K562 (cell line): ENCODE results near the gene BCO2. TPM values are rescaled to one million over a fixed set of nuclear protein-coding genes. Genes with fewer than 3 reads are reported as not detected.

Experiments
- ATAC-seq: fragments of 200-7000 bp; cut with Tn5 transposase; 3 replicates; pipeline ENCODE4 v1.9.1; 2020; ENCODE audit warnings: moderate library complexity
- BruUV-seq: library from RNA; stranded (reverse); fragments of 400-500 nt; replicated peaks from 2 replicates; lab custom pipeline; 2021; lab: Mats Ljungman, UMichigan
- CTCF ChIA-PET: fragments of 300-600 bp; formaldehyde crosslinking; extraction: SDS; loops from one replicate; lab custom pipeline; 2021; ENCODE audit warnings: low intra/inter-chr PET ratio; lab: Yijun Ruan, JAX
- POLR2A ChIA-PET: fragments of 300-600, 350-650 bp; sonication (Branson Sonifier 250); formaldehyde crosslinking; extraction: SDS; loops from one replicate; lab custom pipeline; 2021; ENCODE audit warnings: antibody characterized with exemption, inconsistent platforms; lab: Yijun Ruan, JAX
- DNase-seq, 4 experiments: peaks; one replicate each; pipeline versions ENCODE4 v3.0.0 to v3.0.0-alpha.2; 2011 to 2018; ENCODE audit warnings: low spot score in 3 of 4, mixed read lengths in 3 of 4; ENCODE audit errors: extremely low read depth in 1 of 4
- FAIRE-seq: peaks from 2 replicates; lab custom pipeline; 2011; peaks lifted over from hg19 to GRCh38; lab: Jason Lieb, UNC
- H2AFZ ChIP-seq: 2 replicates; pipeline ENCODE4 v1.6.0; 2011; ENCODE audit warnings: low read depth, low read length, control low read depth, inconsistent platforms
- H3K27ac ChIP-seq: fragments of 200-600 bp; 3 replicates; pipeline ENCODE4 v1.8.0; 2011; ENCODE audit warnings: low read depth, mild to moderate bottlenecking, control low read depth, inconsistent platforms, low read length, moderate library complexity, mixed read lengths; ENCODE audit errors: extremely low read depth
- H3K27me3 ChIP-seq, 2 experiments: fragments of 300-600 bp in 1 of 2; 2 replicates in 1 of 2; 3 replicates in 1 of 2; pipeline versions ENCODE4 v1.6.0 to v1.8.0; 2011; ENCODE audit warnings: inconsistent platforms in 2 of 2, low read length in 2 of 2, mild to moderate bottlenecking in 1 of 2, mixed read lengths in 1 of 2, moderate library complexity in 1 of 2; ENCODE audit not compliant: control insufficient read depth in 2 of 2, insufficient read depth in 2 of 2
- H3K36me3 ChIP-seq: fragments of 300-600 bp; 3 replicates; pipeline ENCODE4 v1.8.0; 2011; ENCODE audit warnings: mild to moderate bottlenecking, low read length, inconsistent platforms; ENCODE audit not compliant: control insufficient read depth, insufficient read depth
- H3K4me1 ChIP-seq, 2 experiments: fragments of 200-600 bp in 1 of 2; replicated peaks in 1 of 2; 2 replicates in 1 of 2; 3 replicates in 1 of 2; pipeline versions ENCODE4 v1.5.1 to v1.8.0; 2011; ENCODE audit warnings: inconsistent platforms in 2 of 2, low read length in 2 of 2, mild to moderate bottlenecking in 1 of 2, mixed read lengths in 1 of 2, moderate library complexity in 1 of 2; ENCODE audit not compliant: control insufficient read depth in 2 of 2, insufficient read depth in 2 of 2
- H3K4me2 ChIP-seq: 2 replicates; pipeline ENCODE4 v1.6.1; 2011; ENCODE audit warnings: low read length, control low read depth, inconsistent platforms, mixed read lengths; ENCODE audit not compliant: insufficient read depth
- H3K4me3 ChIP-seq: fragments of 200-600 bp; sonication (generic), shearing (Covaris generic); 2 replicates; pipeline ENCODE4 v1.5.1; 2016; ENCODE audit warnings: control low read depth, inconsistent platforms
- H3K79me2 ChIP-seq: fragments of 200-600 bp; 3 replicates; pipeline ENCODE4 v1.8.0; 2011; ENCODE audit warnings: low read length, inconsistent platforms; ENCODE audit not compliant: control insufficient read depth, insufficient read depth
- H3K9ac ChIP-seq, 2 experiments: 2 replicates each; pipeline versions ENCODE4 v1.6.0 to v1.6.1; 2011; ENCODE audit warnings: low read depth in 2 of 2, low read length in 2 of 2, control low read depth in 1 of 2, inconsistent platforms in 1 of 2, mild to moderate bottlenecking in 1 of 2, mixed read lengths in 1 of 2; ENCODE audit not compliant: insufficient read depth in 1 of 2
- H3K9me1 ChIP-seq: one replicate; pipeline ENCODE4 v1.6.0; 2011; ENCODE audit warnings: inconsistent platforms, mild to moderate bottlenecking, low read length, moderate library complexity; ENCODE audit not compliant: control insufficient read depth, insufficient read depth
- H3K9me3 ChIP-seq: replicated peaks from 2 replicates; pipeline ENCODE4 v1.5.1; 2011; ENCODE audit warnings: low read depth, low read length, inconsistent platforms; ENCODE audit not compliant: control insufficient read depth, insufficient read depth
- H4K20me1 ChIP-seq: replicated peaks from 2 replicates; pipeline ENCODE4 v1.6.1; 2011; ENCODE audit warnings: low read length, inconsistent platforms, mixed read lengths; ENCODE audit not compliant: control insufficient read depth, insufficient read depth
- ADNP ChIP-seq: fragments of 200-800 bp; sonication (Bioruptor generic); IDR thresholded peaks from 2 replicates; pipeline ENCODE4 v1.6.1; 2016; ENCODE audit warnings: missing genetic modification characterization, missing compliant biosample characterization
- ATF3 ChIP-seq, 2 experiments: fragments of 450-650 bp in 1 of 2; sonication (generic) in 1 of 2; formaldehyde crosslinking in 1 of 2; IDR thresholded peaks in 1 of 2; conservative IDR thresholded peaks in 1 of 2; 2 replicates each; pipeline versions ENCODE4 v1.6.1 to v1.8.1; 2016 to 2023; ENCODE audit warnings: mild to moderate bottlenecking in 2 of 2, moderate library complexity in 2 of 2, inconsistent platforms in 1 of 2, missing genetic modification reagents in 1 of 2
- C11orf30 ChIP-seq: fragments of 450-650 bp; IDR thresholded peaks from 2 replicates; pipeline ENCODE4 v1.6.1; 2016; ENCODE audit warnings: low read depth, mild to moderate bottlenecking
- CEBPG ChIP-seq, 3 experiments: fragments of 200-800 bp in 1 of 3; sonication (Bioruptor generic) in 1 of 3; sonication (generic) in 1 of 3; formaldehyde crosslinking in 1 of 3; IDR thresholded peaks in 2 of 3; conservative IDR thresholded peaks in 1 of 3; 2 replicates each; pipeline versions ENCODE4 v1.6.1 to v1.8.0; 2016 to 2022; ENCODE audit warnings: missing compliant biosample characterization in 2 of 3, missing genetic modification characterization in 2 of 3, mild to moderate bottlenecking in 1 of 3, missing genetic modification reagents in 1 of 3
- FOSL1 ChIP-seq: fragments of 200-800 bp; sonication (Bioruptor generic); conservative IDR thresholded peaks from 2 replicates; pipeline ENCODE4 v1.6.1; 2016; ENCODE audit warnings: missing genetic modification characterization, missing compliant biosample characterization
- ID3 ChIP-seq, 2 experiments: fragments of 250-450 bp in 1 of 2; fragments of 450-650 bp in 1 of 2; sonication (Bioruptor Pico) in 1 of 2; IDR thresholded peaks; 2 replicates each; pipeline versions ENCODE4 v1.6.1 to v1.8.0; 2016 to 2021; ENCODE audit warnings: mild to moderate bottlenecking in 2 of 2, moderate library complexity in 2 of 2, missing compliant biosample characterization in 1 of 2, missing genetic modification characterization in 1 of 2
- ILK ChIP-seq: fragments of 450-650 bp; IDR thresholded peaks from 2 replicates; pipeline ENCODE4 v1.6.1; 2016; ENCODE audit warnings: missing genetic modification characterization, low read depth, mild to moderate bottlenecking, missing compliant biosample characterization, moderate library complexity, borderline replicate concordance
- MAFG ChIP-seq: fragments of 450-650 bp; conservative IDR thresholded peaks from 2 replicates; pipeline ENCODE4 v1.6.1; 2016; ENCODE audit warnings: missing genetic modification characterization, missing compliant biosample characterization
- NEUROD1 ChIP-seq: fragments of 150-350 bp; IDR thresholded peaks from 2 replicates; pipeline ENCODE4 v1.6.1; 2014; ENCODE audit warnings: borderline replicate concordance, low read length, low read depth; ENCODE audit not compliant: partially characterized antibody
- TEAD4 ChIP-seq, 2 experiments: sonication (generic) in 1 of 2; formaldehyde crosslinking in 1 of 2; IDR thresholded peaks; 2 replicates each; pipeline versions ENCODE4 v1.6.1 to v1.8.0; 2012 to 2022; ENCODE audit warnings: borderline replicate concordance in 1 of 2, inconsistent platforms in 1 of 2, low read length in 1 of 2, mild to moderate bottlenecking in 1 of 2, missing genetic modification reagents in 1 of 2
- ZNF316 ChIP-seq: fragments of 450-650 bp; IDR thresholded peaks from 2 replicates; pipeline ENCODE4 v1.6.1; 2016
- WGBS: fragments of 100-300 bp; shearing (Covaris generic); methylation state at CpG from one replicate; pipeline ENCODE4 v1.1.6; 2016; ENCODE audit warnings: low coverage, mixed read lengths; ENCODE audit not compliant: insufficient coverage; ENCODE audit errors: missing lambda C conversion rate; 5-methylcytosine and 5-hydroxymethylcytosine counted together
- in situ Hi-C: fragments of 300-500 bp; cut with MboI; formaldehyde crosslinking; loops from 4 replicates; pipeline ENCODE4 v1.15.0; 2018; ENCODE audit warnings: inconsistent platforms, mixed read lengths
- intact Hi-C: fragments of 100-400 bp; cut with micrococcal nuclease; formaldehyde crosslinking; loops from 2 replicates; pipeline ENCODE4 v1.14.2; 2022
- polyA plus RNA-seq, 8 experiments: library from polyadenylated mRNA; depleted of rRNA in 4 of 8; stranded (reverse) in 5 of 8; unstranded in 3 of 8; fragments of >200 nt; fragmentation: Nextera tagmentation in 2 of 8; fragmentation: Illumina TruSeq in 1 of 8; extraction: Ambion mirVana in 2 of 8; extraction: Trizol in 1 of 8; gene quantifications; 2 replicates each; pipeline versions ENCODE4 v1.2.1 to v1.2.3, GENCODE V29; 2011 to 2014; ENCODE audit warnings: inconsistent platforms in 1 of 8, missing spikeins in 1 of 8
- total RNA-seq, 7 experiments: library from RNA; depleted of rRNA in 6 of 7; stranded (reverse); fragments of >200 nt in 6 of 7; fragmentation: Illumina TruSeq in 2 of 7; extraction: Trizol in 2 of 7; gene quantifications; 2 replicates each; pipeline versions ENCODE4 v1.2.1 to v1.2.3, GENCODE V29; 2011 to 2021; ENCODE audit warnings: low replicate concordance in 1 of 7
- TF ChIP-seq, protein P1 (sequence below): sonication (generic); IDR thresholded peaks from 2 replicates; pipeline ENCODE4 v1.6.1; 2016
- TF ChIP-seq, protein P2 (sequence below): sonication (generic); formaldehyde crosslinking; IDR thresholded peaks from 2 replicates; pipeline ENCODE4 v1.8.0; 2022; ENCODE audit warnings: mild to moderate bottlenecking, missing genetic modification reagents, borderline replicate concordance

Gene BCO2
- total and polyA plus RNA-seq, 9 of the 15 experiments (the other 6 are each of a cell fraction or from before 2014, with no cell fraction given) = 0.21 to 1.0 (median 0.47) TPM; not detected in 1

GRCh38 chr11:112156956-112157766 lies 18.2 kb upstream of the BCO2 start:
- in situ Hi-C loops = no loop called here
- whole genome bisulfite sequencing = 58% methylated on average over 4 of the region's 4 CpGs
- Histone ChIP-seq H3K9ac (no peak overlapping the region), H3K79me2 (no peaks in the 10 kb centered on the region), H3K4me3 (no peak overlapping the region), H4K20me1 (no peaks in the 10 kb centered on the region), H3K9me1 (no peaks in the 10 kb centered on the region), H3K4me2 (no peak overlapping the region), H3K27ac (no peak overlapping the region), H2AFZ (no peak overlapping the region), H3K9me3 (no peaks in the 10 kb centered on the region), H3K36me3 (no peaks in the 10 kb centered on the region), H3K27me3 (no peaks in the 10 kb centered on the region), H3K4me1 (peaks cover 4 to 6% of the 10 kb centered on the region in 2 experiments; a peak in 2 of 5 replicates)
- ChIA-PET POLR2A (interaction anchor here (1.5 to 1.7 kb wide), 2 partner anchors 10 to 35 kb away, joined by 4 to 6 read pairs; no protein-coding TSS in a partner anchor), CTCF (no interaction called here)
- ATAC-seq (no peak), DNase-seq (no peak), FAIRE-seq (peak; percentile 40)
- intact Hi-C loops = loop anchor here (5.0 kb wide), 1 partner anchor 40 kb away; no protein-coding TSS in a partner anchor
- BruUV-seq = no TSS peak
- peak; percentile 55 for TF ChIP-seq ZNF316
- TF ChIP-seq NEUROD1 = no peak
- TF ChIP-seq CEBPG (CRISPR knock-in tag; IDR thresholded peaks at IDR 0.05) = no peak
- peak in 1 of 2 experiments; percentile 81; a peak in 2 of 4 replicates for TF ChIP-seq CEBPG (tag; conservative IDR thresholded peaks at IDR 0.05 in 1 of 2, IDR thresholded peaks at IDR 0.05 in 1 of 2)
- TF ChIP-seq TEAD4 (IDR thresholded peaks at IDR 0.05; ENCODE audit: low read length) = peak; percentile 11; the same call in 1 of the 2 replicates
- no peak for TF ChIP-seq TEAD4 (CRISPR knock-in tag; IDR thresholded peaks at IDR 0.05; ENCODE audit: borderline replicate concordance)
- no peak for TF ChIP-seq ILK (tag)
- TF ChIP-seq ADNP (tag) = no peak
- TF ChIP-seq ATF3 (IDR thresholded peaks at IDR 0.05) = peak; percentile 58
- TF ChIP-seq ATF3 (CRISPR knock-in tag; conservative IDR thresholded peaks at IDR 0.05) = no peak
- 0 out of 2 replicates have a peak, but pooled peaks have one; percentile 17 for TF ChIP-seq C11orf30
- TF ChIP-seq, protein P1, sequence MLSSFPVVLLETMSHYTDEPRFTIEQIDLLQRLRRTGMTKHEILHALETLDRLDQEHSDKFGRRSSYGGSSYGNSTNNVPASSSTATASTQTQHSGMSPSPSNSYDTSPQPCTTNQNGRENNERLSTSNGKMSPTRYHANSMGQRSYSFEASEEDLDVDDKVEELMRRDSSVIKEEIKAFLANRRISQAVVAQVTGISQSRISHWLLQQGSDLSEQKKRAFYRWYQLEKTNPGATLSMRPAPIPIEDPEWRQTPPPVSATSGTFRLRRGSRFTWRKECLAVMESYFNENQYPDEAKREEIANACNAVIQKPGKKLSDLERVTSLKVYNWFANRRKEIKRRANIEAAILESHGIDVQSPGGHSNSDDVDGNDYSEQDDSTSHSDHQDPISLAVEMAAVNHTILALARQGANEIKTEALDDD = peak; percentile 61; the same call in 1 of the 2 replicates
- peak; percentile 24; the same call in 1 of the 2 replicates for TF ChIP-seq FOSL1 (tag)
- TF ChIP-seq, protein P2, sequence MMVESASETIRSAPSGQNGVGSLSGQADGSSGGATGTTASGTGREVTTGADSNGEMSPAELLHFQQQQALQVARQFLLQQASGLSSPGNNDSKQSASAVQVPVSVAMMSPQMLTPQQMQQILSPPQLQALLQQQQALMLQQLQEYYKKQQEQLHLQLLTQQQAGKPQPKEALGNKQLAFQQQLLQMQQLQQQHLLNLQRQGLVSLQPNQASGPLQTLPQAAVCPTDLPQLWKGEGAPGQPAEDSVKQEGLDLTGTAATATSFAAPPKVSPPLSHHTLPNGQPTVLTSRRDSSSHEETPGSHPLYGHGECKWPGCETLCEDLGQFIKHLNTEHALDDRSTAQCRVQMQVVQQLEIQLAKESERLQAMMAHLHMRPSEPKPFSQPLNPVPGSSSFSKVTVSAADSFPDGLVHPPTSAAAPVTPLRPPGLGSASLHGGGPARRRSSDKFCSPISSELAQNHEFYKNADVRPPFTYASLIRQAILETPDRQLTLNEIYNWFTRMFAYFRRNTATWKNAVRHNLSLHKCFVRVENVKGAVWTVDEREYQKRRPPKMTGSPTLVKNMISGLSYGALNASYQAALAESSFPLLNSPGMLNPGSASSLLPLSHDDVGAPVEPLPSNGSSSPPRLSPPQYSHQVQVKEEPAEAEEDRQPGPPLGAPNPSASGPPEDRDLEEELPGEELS = no peak
- 0 out of 2 replicates have a peak, but pooled peaks have one; percentile 10 for TF ChIP-seq MAFG (tag)
- no peak for TF ChIP-seq ID3 (CRISPR knock-in tag; IDR thresholded peaks at IDR 0.05)
- no peak for TF ChIP-seq ID3 (tag; IDR thresholded peaks at IDR 0.05)
